SK-N-MC (cell line): ENCODE results near the gene EGFL7.
"Not testable (repeated sequence)": the region's sequence is repeated elsewhere in the genome, so short reads cannot be mapped to it uniquely, and the experiment has no call there.

Experiments used
- DNase-seq: peaks from one replicate; pipeline ENCODE4 v3.0.0-alpha.2; 2011; ENCODE audit warnings: low read depth, low spot score
- H3K27ac ChIP-seq: fragments of 200-600 bp; sonication (generic); 2 replicates; pipeline ENCODE4 v1.5.1; 2016; ENCODE audit warnings: mixed run types
- H3K36me3 ChIP-seq: fragments of 200-600 bp; sonication (generic); 2 replicates; pipeline ENCODE4 v1.6.1; 2017; ENCODE audit warnings: antibody characterized with exemption, low read length, mixed read lengths; ENCODE audit not compliant: insufficient read depth
- H3K4me3 ChIP-seq: fragments of 200-600 bp; sonication (generic); 2 replicates; pipeline ENCODE4 v1.5.1; 2016
- H3K9ac ChIP-seq: fragments of 200-600 bp; sonication (generic); 2 replicates; pipeline ENCODE4 v1.8.0; 2017; ENCODE audit warnings: mixed run types, mixed read lengths; ENCODE audit not compliant: insufficient read length
- H3K9me3 ChIP-seq: fragments of 200-600 bp; sonication (generic); 2 replicates; pipeline ENCODE4 v1.6.1; 2017; ENCODE audit warnings: low read depth, mild to moderate bottlenecking, antibody characterized with exemption, low read length, moderate library complexity, mixed read lengths
- EZH2 ChIP-seq: fragments of 200-600 bp; sonication (generic); IDR thresholded peaks from one replicate; pipeline ENCODE4 v1.6.1; 2017; ENCODE audit warnings: antibody characterized with exemption
- FOXP2 ChIP-seq: optimal IDR thresholded peaks from 2 replicates; pipeline ENCODE3; 2011; ENCODE audit warnings: mild to moderate bottlenecking, moderate library complexity; ENCODE audit not compliant: insufficient read depth; ENCODE audit errors: extremely low read length, control extremely low read depth
- POLR2AphosphoS5 ChIP-seq: IDR thresholded peaks from 2 replicates; pipeline ENCODE4 v1.6.1; 2012; ENCODE audit warnings: mild to moderate bottlenecking, low read depth, low read length, borderline replicate concordance

Gene EGFL7

DNA sequence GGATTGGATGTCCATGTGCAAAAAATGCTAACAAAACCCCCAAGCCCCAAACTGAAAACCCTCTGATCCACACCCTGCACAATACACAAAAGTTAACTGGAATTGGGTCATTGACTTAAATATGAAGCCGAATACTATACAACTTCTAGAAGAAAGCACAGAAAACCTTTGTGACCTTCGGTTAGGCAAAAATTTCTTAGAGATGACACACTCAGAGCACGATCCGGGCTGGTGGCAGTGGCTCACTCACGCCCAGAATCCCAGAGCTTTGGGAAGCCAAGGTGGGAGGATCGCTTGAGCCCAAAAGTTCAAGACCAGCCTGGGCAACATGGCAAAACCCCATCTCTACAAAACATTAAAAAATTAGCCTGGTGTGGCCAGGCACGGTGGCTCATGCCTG is 47.8 kb downstream of the EGFL7 start:
- Histone ChIP-seq H3K9ac (no peak overlapping the region), H3K4me3 (no peak overlapping the region), H3K27ac (no peak overlapping the region), H3K36me3 (no peaks in the 10 kb centered on the region), H3K9me3 (no peaks in the 10 kb centered on the region)
- DNase-seq, result no peak
- TF ChIP-seq FOXP2, result no peak
- no peak for TF ChIP-seq EZH2
- no peak for TF ChIP-seq POLR2AphosphoS5

DNA sequence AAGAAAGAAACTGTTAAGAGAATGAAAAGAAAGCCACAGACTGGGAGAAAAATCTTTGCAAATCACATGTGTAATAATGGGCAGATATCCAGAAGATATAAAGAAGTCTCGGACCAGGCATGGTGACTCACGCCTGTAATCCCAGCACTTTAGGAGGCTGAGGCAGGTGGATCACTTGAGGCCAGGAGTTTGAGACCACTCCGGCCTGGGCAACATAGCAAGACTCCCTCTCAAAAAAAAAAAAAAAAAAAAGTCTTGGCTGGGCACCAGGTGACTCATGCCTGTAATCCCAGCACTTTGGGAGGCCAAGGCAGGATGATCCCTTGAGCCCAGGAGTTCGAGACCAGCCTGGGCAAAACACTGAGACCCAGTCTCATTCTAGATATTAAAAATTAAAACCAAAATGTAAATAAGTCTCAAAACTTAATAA is 48.5 kb downstream of the EGFL7 start:
- not testable (repeated sequence) for DNase-seq, H3K4me3 ChIP-seq, H3K36me3 ChIP-seq, H3K27ac ChIP-seq, H3K9ac ChIP-seq, H3K9me3 ChIP-seq

- Histone ChIP-seq H3K4me3 (peak within 1 kb of the TSS; percentile 89), H3K36me3 (no peaks in the 10 kb centered on the region), H3K9ac (peak within 1 kb of the TSS; percentile 79), H3K9me3 (no peaks in the 10 kb centered on the region), H3K27ac (no peak within 1 kb of the TSS)
- no peak for DNase-seq
- TF ChIP-seq EZH2, result no peak
- no peak for TF ChIP-seq FOXP2
- no peak for TF ChIP-seq POLR2AphosphoS5
These were observed 49.3 kb downstream of the EGFL7 start, which contains the start of gene DIPK1B for GRCh38 chr9:136711751-136712689. TSS of gene DIPK1B (plus strand) at chr9:136712572. CDS start at chr9:136712666, 94 bp downstream.

GRCh38 chr9:136712690-136713544 is 50.2 kb downstream of the EGFL7 start:
- TF ChIP-seq EZH2 (no peak), POLR2AphosphoS5 (no peak), FOXP2 (no peak)

DNA sequence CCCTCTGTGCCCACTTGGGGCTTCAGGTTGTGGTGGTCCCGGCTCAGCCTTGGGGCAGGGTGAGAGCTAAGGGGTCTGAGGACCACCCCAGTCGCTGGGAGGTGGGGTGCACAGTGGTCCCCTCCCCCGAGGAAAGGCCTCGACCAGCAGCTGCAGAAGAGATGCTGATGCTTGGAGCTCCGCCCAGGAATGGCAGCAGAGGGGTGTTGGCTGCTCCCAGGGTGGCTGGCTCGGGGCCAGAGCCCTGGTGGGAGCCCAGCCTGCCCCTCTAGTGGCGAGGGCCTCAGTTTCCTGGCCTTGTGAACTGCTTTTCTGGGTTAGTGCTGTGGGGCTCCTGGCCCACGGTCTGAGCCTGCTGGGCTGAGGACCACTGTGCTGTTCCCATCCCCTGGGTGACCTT is 50.8 kb downstream of the EGFL7 start:
- H3K9ac ChIP-seq, result peak overlapping the region; percentile 79
- H3K36me3 ChIP-seq, result no peaks in the 10 kb centered on the region
- TF ChIP-seq FOXP2 (no peak), POLR2AphosphoS5 (no peak), EZH2 (no peak)
- H3K4me3 ChIP-seq, result peak overlapping the region; percentile 89
- H3K27ac ChIP-seq, result no peak overlapping the region
- no peak for DNase-seq
- H3K9me3 ChIP-seq, result no peaks in the 10 kb centered on the region

More at GRCh38 chr9:136712690-136713544, 50.2 kb downstream of the EGFL7 start:
- Histone ChIP-seq H3K4me3 (peak overlapping the region; percentile 89), H3K9me3 (no peaks in the 10 kb centered on the region), H3K27ac (no peak overlapping the region), H3K36me3 (no peaks in the 10 kb centered on the region), H3K9ac (peak overlapping the region; percentile 79)
- no peak for DNase-seq

DNA sequence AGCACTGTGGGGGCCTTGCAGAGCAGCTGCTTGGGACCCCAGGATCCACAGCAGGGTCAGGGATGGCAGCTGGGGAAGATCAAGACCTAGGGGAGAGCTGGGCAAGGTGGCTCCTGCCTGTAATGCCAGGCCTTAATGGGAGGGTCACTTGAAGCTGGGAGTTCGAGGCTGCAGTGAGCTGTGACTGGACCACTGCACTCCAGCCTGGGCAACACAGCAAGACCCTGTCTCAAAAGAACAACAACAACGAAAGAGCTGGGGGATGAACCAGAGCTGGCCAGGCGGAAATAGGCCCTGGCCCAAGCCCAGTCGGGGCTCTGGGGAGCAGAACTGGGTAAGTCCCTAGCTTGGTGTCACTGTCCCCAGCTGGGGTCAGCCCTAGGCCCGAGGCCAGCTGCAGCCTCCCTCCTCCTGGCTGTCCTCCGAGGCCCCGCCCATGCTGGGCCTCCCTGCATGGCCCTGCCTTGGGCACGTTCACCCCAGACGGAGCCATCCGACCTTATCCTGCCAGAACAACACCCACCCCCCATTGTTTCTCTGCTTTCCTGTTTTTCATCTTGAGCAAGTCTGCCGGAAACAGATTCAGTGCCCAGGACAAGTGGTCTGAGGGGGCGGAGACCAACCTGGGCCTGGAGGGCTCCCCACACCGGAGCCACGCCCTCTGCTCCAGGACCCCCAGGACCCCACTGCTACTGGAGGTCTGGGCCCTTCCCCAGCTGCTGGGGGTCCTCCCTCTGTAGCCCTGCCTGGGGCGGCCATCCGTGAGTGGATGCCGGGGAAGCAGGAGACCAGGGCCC is 51.6 kb downstream of the EGFL7 start:
- DNase-seq, result no peak
- Histone ChIP-seq H3K27ac (no peak overlapping the region), H3K9me3 (no peaks in the 10 kb centered on the region), H3K36me3 (no peaks in the 10 kb centered on the region), H3K4me3 (peak overlapping the region; percentile 89), H3K9ac (no peak overlapping the region)
- TF ChIP-seq EZH2, result no peak
- TF ChIP-seq POLR2AphosphoS5, result no peak
- no peak for TF ChIP-seq FOXP2

DNA sequence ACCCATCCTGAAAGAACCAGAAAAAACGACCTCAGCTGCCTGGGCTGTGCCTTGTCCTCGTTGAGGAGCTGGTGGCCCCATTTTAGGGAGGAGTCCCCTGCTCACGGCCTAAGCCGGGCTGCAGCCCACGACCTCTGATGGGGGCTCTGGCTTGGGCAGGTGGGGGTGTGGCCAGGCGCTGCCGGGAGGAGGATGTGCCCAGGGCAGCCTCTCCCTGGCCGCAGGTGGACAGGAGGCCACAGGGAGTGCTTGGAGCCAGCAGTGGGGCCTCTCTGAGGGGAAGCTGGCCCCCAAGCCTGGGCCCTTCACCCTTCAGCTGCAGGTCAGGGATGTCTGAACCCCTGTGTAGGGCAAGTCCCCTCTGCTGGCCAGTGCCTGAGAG is 52.2 kb downstream of the EGFL7 start:
- TF ChIP-seq FOXP2, result no peak
- no peak for TF ChIP-seq EZH2
- TF ChIP-seq POLR2AphosphoS5, result no peak
- Histone ChIP-seq H3K27ac (no peak overlapping the region), H3K36me3 (no peaks in the 10 kb centered on the region), H3K4me3 (no peak overlapping the region), H3K9me3 (no peaks in the 10 kb centered on the region), H3K9ac (no peak overlapping the region)
- DNase-seq, result no peak
